NOMO-1 treated with DMSO at 0.1 percent for 48 hours (cell line): ENCODE results near the gene CAMKV.
"Not testable (repeated sequence)": the region's sequence is repeated elsewhere in the genome, so short reads cannot be mapped to it uniquely, and the experiment has no call there.

Experiments used
- DNase-seq: peaks from one replicate; lab custom pipeline; 2025; ENCODE audit not compliant: unreplicated experiment; lab: John Stamatoyannopoulos, UW

Gene CAMKV

DNA sequence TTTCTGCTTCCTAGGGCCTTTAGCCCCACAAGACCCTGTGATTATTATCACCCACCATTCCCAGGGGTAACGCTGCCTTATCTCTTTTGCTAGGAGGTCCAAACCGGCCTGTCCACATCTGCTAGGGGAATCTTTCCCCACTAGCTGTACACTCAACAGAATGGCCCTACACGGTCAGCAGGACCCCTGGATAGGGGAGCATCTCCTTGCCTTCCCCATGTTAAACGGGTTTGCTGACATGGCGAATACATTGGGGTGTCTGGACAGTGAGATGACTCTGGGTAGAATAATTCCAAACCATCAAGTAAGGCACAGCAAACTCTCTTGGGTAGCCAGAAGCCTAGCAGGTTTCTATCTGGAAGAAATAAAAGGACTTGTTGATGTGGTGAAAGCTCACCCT is 14.0 kb downstream of the CAMKV start:
- no peak for DNase-seq

DNA sequence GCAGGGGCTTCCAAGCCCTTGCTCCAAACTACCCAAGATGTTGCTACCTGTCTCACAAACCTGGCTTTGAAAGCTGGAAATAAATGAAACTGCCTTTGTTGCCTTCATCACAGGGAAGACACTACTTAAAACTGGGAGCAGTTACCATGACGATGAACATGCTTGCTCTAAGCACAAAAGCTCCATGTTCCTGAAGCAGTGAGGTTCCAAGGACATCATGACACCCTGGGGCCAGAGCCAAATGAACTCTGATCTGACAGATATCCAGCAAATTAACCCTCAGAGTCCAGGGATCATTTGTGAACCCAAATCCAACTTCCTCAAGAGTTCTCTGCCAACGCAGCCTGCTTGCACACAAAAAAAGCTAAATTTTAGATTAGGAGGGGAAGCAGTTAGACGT is 24.0 kb downstream of the CAMKV start:
- no peak for DNase-seq

DNA sequence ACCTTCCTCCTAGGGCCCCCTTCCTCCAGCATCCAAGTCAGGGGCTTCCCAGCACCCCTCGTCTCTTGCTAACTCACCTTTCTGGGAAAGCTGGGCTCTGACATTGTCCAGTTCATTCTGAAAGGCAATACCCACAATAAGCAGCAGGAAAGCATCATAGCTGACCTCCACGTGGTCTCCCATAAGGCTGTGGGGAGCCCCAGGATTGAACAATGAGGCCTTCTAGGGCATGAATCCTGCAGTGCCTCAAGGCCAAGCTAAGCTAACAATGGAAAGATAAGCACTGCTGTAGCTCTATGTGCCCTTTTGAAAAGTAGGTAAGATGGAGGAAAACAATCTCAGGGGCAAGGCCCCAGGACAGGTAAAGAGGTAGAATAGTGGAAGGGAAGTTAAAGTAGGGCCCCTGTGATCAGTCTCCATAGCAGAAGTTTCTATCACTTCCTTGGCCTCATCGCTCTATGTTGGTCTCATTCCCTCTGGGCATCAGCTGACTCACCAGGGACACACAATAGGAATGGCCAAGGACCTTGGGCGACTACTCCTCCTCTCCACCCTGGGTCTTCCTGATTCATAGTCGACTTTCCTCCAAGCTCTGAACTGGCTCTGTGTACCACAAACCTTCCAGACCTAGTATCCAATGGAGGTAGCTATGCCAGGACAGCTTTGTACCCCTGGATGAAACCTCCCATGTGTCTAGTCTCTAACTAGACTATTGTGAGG is 25.1 kb downstream of the CAMKV start:
- DNase-seq, result no peak

DNA sequence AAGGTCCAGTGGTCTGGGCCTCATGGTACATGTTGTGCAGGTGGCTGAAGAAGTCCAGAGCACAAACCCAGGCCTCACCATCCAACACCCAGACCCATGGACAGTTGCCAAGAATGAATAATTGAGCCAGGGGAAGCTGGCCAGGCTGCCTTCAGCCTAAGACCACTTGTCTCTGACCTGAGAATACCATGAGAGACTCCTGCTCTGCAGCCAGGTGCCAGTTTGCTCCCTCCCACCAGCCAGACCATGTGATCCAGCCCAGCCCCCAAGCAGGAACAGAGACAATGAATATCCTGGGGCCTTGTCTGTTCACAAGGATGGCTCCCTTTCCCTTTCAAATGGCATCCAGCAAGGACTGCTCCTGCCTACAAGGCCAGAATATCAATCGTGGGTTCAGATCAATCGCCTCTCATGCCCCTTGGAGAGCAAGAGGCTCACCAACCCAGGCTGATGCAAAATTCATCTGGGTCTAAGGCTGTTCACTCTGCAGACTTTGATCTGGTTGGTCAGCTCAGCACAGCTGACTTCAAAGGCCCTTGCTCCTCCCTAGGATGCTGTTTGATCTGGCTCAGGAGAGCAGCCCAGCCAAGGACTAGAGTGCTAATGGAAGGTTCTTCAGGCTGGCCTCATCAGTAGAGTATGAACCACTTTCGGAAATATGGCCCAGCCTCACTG is 26.7 kb downstream of the CAMKV start:
- no peak for DNase-seq

DNA sequence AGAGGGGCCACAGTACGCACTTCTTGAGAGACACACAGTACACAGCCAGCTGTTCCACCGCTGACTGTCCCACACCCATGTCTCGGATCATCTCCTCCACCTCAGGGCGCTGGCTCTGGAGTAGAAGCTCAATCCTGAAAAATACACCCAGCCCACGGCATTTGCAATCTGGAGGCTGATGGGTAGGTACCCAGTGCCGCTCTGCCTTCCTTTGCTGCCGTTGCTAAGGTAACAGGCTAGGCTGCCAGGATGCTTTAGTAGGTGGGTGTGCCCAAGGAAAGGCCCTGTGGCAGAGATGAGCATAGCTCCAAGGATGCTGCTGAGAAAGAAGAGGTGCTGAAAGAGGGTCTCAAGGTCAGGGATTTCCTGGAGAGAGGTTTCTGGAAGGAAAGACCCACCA is 27.9 kb downstream of the CAMKV start:
- no peak for DNase-seq

DNA sequence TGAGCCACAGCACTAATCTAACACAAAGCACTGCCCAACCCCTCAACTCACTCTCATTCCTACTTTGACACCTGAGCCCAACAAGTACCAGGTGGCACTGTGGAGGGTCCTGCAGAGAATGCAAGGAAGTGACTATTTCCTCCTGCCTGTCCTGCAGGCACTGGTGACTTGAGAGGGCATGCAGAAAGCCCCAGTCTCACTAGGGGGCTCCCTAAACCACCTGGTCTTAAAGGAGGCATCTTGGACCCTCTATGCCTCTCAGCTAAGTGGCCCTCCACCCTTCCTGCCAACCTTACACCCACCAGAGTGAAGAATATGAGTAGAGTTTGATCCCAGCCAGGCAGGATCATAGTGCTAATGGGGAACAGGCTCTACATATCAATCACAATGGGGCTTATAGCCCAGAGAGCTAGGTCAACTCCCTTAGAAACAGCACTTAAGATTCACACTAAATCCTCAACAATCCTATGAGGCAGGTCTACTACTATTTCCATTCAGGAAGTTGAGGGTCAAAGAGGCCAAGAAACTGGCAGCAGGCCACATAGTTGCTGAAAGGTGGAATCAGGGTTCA is 28.5 kb downstream of the CAMKV start:
- DNase-seq, result peak; percentile 35

DNA sequence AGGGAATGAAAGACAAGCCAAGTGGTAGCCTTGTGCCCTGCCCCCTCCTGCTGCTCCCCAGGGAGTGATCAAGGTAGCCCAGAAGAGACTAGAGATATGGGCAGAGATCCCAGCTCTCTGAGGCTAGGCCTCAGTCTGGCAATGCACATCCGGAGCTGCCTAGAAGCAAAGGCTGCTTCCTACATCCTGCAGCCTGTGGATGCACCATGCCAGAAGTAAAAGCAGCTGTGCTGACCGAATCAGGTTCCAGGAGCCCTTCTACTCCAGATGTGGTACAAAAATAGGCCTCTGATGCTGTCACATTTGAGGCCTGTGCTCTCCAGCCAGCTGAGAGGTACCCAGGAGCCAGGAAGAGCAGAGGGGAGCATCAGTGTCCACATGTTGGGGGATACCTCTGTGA is 29.3 kb downstream of the CAMKV start:
- no peak for DNase-seq

DNA sequence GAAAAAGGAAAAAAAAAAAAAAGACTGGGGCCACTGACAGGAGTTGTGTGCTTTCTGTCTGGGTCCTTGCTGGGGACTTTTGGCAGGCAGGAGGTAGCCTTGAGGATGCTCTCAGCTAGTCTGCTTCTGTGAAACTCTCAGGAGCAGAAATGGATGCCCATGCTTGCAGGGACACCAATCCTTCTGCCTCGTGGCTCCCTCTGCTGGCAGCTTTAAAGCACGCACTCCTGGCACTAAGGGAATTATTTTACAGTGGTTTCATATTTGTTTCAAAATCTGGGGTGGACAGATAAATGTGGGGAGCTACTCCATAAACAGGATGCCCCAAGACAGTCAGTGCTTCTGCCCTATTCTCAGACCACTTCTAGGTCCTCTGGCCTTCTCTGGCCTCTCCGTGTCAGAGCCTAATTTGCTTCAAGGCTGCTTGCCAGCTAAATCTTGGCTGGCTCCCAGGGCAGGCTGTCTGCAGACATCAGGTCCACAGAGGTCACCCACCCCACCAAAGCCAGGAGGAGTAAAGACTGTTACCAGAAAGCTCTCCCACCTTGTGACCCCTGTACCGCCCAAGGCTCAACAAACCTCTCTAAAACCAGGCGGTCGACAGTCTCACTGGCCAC is 30.4 kb downstream of the CAMKV start:
- DNase-seq, result peak; percentile 71

DNA sequence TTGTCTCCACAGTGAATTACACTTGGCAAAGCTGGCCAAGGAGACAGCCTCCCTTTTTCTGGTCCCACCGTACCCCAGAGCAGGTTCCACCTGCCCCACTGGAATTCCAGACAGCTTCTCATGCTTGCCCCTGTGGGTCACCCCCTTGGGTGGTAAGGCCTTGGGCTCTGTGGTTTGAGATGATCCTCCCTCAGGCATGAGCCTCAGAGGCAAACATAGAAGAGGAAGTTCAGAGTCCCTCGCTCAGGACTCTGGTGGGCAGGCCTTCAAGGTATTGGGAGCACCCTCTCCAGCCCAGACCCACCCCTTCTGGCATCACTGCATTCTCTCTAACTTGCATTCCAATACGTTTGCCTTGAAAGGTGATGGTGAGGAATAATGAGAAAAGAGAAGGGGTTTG is 38.4 kb downstream of the CAMKV start:
- DNase-seq, result no peak

DNA sequence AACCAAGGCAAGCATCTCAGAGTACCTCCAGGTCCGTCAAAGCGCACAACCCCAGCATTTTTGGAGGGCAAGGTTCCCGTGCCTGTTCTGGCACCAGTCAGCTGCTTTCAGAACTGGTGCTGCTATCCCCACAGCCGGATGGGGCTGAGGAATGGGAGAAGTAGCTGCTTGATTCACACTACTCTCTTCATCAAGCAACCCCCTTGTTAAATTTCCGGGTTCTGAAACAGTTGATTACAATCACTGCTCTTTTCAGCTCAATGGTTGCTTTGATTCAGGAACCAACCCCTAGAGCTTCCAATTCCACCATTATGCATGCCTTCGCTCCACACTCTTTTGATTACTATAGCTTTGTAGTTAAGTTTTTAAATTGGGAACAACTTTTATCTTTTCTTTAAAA is 43.7 kb downstream of the CAMKV start:
- no peak for DNase-seq

DNA sequence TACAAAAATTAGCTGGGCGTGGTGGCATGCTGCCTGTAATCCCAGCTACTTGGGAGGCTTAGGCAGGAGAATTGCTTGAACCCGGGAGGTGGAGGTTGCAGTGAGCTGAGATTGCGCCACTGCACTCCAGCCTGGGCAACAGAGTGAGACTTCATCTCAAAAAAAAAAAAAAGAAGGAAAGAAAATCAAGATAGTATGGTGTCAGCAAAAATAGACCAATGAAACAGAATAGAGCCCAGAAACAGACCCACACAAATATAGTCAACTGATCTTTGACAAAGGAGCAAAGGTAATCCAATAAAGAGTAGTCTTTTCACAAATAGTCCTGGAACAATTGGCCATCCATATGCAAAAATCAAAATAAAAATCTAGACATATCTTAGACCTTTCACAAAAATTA is 46.6 kb downstream of the CAMKV start:
- not testable (repeated sequence) for DNase-seq

DNA sequence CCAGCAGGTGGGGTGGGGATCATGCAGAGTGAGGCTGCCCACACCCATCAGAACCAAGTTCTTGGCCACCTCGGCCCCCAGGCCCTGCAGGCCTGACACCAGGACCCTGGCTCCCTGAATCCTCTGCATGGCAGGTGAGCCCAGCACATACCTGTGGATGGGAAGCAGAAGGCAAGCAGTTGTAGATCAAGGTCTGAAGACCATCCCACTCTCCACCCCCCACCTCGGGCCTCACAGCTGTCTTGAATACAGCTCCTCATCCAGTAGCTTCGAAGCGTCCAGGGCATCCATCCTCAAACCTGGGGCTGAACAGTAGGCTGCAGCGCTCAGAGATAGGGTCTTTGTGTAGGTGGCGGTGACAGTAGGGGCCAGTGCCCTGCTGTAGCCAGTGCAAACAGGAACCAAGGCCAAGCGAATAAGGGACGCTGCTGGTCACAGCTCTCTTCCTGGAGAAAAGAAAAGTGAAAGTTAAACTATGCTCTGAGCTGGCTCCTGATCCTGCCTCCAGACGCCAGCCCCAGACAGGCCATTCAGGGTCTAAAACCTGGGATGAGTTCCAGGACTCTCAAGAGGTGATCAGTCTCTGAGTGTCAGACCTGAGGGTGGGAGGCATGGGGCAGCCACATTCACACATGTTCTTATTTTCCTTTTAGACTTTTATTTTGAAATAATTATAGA is 56.1 kb downstream of the CAMKV start, which contains the start of gene UBA7:
Gene UBA7 (minus strand): TSS at position 457 of the 678 bp plus-strand sequence. CDS start 166 bp downstream, at position 291.
- DNase-seq, result peak; percentile 82

DNA sequence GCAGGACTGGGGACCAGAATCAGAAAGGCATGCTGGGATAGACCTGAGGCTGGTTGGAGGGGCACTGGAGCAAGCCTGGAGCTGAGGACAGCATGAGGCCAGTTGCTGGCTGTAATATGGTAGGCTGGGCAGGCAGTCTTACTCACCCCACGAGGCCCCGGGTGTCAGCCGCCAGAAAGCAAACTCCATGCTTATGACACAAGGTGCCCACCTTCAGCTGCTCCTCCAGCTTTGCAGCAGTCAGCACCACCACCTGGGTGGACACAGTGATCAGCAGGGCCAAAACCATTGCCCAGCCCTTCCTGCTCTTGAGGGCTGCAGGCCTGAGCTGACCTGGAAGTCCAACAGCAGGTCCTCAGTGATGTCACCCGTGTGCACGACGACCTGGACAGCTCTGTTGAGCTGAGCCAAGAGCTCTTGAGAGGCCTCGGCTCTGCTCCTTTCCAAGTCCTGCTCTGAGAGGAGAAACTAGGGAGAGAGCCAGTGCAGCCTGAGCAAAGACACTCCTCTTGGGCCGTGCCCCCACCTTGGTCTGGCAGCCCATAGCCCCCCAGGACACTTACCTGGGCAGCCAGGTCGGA is 56.7 kb downstream of the CAMKV start:
- DNase-seq, result no peak
